Neural progenitor cell (in vitro differentiated cells): ENCODE results near the gene ADAMTS6. TPM values are rescaled to one million over a fixed set of nuclear protein-coding genes. Genes with fewer than 3 reads are reported as not detected.

Source experiments
- DNase-seq: peaks from one replicate; pipeline ENCODE4 v3.0.0-alpha.2; 2016; ENCODE audit warnings: low spot score
- H2AFZ ChIP-seq: fragments of 200-600 bp; sonication (generic); replicated peaks from 2 replicates; pipeline ENCODE4 v1.6.1; 2016; ENCODE audit warnings: antibody characterized with exemption
- H3F3A ChIP-seq: fragments of 200-600 bp; sonication (generic); 2 replicates; pipeline ENCODE4 v1.6.1; 2016; ENCODE audit warnings: antibody characterized with exemption, low read depth
- H3K27ac ChIP-seq: fragments of 200-600 bp; sonication (generic); 2 replicates; pipeline ENCODE4 v1.5.1; 2016; ENCODE audit warnings: mild to moderate bottlenecking
- H3K27me3 ChIP-seq: fragments of 200-600 bp; sonication (generic); 2 replicates; pipeline ENCODE4 v1.6.1; 2016; ENCODE audit warnings: mild to moderate bottlenecking, moderate library complexity
- H3K36me3 ChIP-seq: fragments of 200-600 bp; sonication (generic); 2 replicates; pipeline ENCODE4 v1.5.1; 2016
- H3K4me1 ChIP-seq: fragments of 200-600 bp; sonication (generic); 2 replicates; pipeline ENCODE4 v1.6.1; 2016; ENCODE audit warnings: mixed run types
- H3K4me2 ChIP-seq: fragments of 200-600 bp; sonication (generic); 2 replicates; pipeline ENCODE4 v1.6.1; 2016
- H3K4me3 ChIP-seq: fragments of 200-600 bp; sonication (generic); 2 replicates; pipeline ENCODE4 v1.5.1; 2016
- H3K79me2 ChIP-seq: fragments of 200-600 bp; sonication (generic); 2 replicates; pipeline ENCODE4 v1.6.1; 2016; ENCODE audit warnings: low read depth
- H3K9ac ChIP-seq: fragments of 200-600 bp; sonication (generic); 2 replicates; pipeline ENCODE4 v1.6.1; 2016
- H3K9me3 ChIP-seq: fragments of 200-600 bp; sonication (generic); 2 replicates; pipeline ENCODE4 v1.5.1; 2016; ENCODE audit warnings: low read depth
- H4K20me1 ChIP-seq: fragments of 200-600 bp; sonication (generic); 2 replicates; pipeline ENCODE4 v1.6.1; 2016; ENCODE audit warnings: low read depth
- H3K27ac Mint-ChIP-seq: 3 replicates; pipeline ENCODE4 v1.8.0; 2021; ENCODE audit warnings: mixed read lengths
- H3K27me3 Mint-ChIP-seq: 2 replicates; pipeline ENCODE4 v1.8.0; 2022; ENCODE audit warnings: low read depth, mild to moderate bottlenecking, inconsistent platforms, moderate library complexity, mixed read lengths; ENCODE audit not compliant: insufficient read depth
- H3K36me3 Mint-ChIP-seq: 3 replicates; pipeline ENCODE4 v1.8.0; 2021; ENCODE audit warnings: mixed read lengths
- H3K4me1 Mint-ChIP-seq: 3 replicates; pipeline ENCODE4 v1.8.0; 2021; ENCODE audit warnings: mixed read lengths
- H3K4me3 Mint-ChIP-seq: 3 replicates; pipeline ENCODE4 v1.8.0; 2021; ENCODE audit warnings: mild to moderate bottlenecking, moderate library complexity, mixed read lengths
- H3K9me3 Mint-ChIP-seq: 3 replicates; pipeline ENCODE4 v1.8.0; 2020; ENCODE audit warnings: mixed read lengths
- EZH2 ChIP-seq: fragments of 200-600 bp; sonication (generic); IDR thresholded peaks from 2 replicates; pipeline ENCODE4 v1.6.1; 2017; ENCODE audit warnings: antibody characterized with exemption, mild to moderate bottlenecking, moderate library complexity
- EZH2phosphoT487 ChIP-seq: fragments of 200-600 bp; sonication (generic); IDR thresholded peaks from 2 replicates; pipeline ENCODE4 v1.6.1; 2017; ENCODE audit warnings: antibody characterized with exemption
- total RNA-seq: library from RNA; depleted of rRNA; stranded (reverse); fragments of >200 nt; gene quantifications from 2 replicates; pipeline ENCODE4 v1.2.3, GENCODE V29; 2015; ENCODE audit warnings: low replicate concordance
- TF ChIP-seq, protein P1 (sequence below): fragments of 200-600 bp; sonication (generic); IDR thresholded peaks from 2 replicates; pipeline ENCODE4 v1.5.1; 2017; ENCODE audit warnings: antibody characterized with exemption, mild to moderate bottlenecking

ADAMTS6 gene
- total RNA-seq, 1 donor from 2014 or later: 14.3 TPM

DNA sequence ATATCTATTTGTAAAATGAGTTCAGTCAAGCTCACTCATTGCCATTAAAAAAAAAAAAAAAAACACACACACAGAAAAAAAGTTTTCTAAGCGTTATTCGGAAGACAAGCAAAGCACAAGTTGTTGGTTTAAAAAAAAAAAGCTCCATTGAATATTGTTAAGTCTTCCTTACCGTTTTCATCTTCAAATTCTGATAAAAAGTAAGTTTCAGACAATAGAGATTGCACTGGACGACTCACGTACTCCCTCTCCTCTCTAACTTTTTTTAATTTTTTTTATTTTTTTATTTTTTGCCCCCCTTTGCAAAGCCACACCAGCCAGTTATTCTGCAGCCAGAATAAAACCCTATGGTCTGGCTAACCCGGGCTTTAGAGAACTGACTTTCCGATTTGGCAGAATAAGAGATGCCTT is 544 bp downstream of the ADAMTS6 start:
- no peak overlapping the region for H3K4me3 Mint-ChIP-seq
- H3K4me1 Mint-ChIP-seq: peaks cover 18% of the 10 kb centered on the region
- Histone ChIP-seq H2AFZ (peak overlapping the region; percentile 88), H3K79me2 (no peaks in the 10 kb centered on the region), H3K9ac (no peak overlapping the region), H3K9me3 (no peaks in the 10 kb centered on the region), H3K4me1 (peaks cover 32% of the 10 kb centered on the region), H3F3A (peaks cover 22% of the 10 kb centered on the region), H3K27ac (peak overlapping the region; percentile 32), H4K20me1 (no peaks in the 10 kb centered on the region), H3K27me3 (peaks cover 12% of the 10 kb centered on the region), H3K36me3 (no peaks in the 10 kb centered on the region), H3K4me3 (peak overlapping the region; percentile 59), H3K4me2 (peak overlapping the region; percentile 97)
- H3K27ac Mint-ChIP-seq: peak overlapping the region; percentile 94
- peaks cover 4% of the 10 kb centered on the region for H3K27me3 Mint-ChIP-seq
- H3K9me3 Mint-ChIP-seq: no peaks in the 10 kb centered on the region
- TF ChIP-seq EZH2 (no peak), EZH2phosphoT487 (no peak)
- TF ChIP-seq, protein P1, sequence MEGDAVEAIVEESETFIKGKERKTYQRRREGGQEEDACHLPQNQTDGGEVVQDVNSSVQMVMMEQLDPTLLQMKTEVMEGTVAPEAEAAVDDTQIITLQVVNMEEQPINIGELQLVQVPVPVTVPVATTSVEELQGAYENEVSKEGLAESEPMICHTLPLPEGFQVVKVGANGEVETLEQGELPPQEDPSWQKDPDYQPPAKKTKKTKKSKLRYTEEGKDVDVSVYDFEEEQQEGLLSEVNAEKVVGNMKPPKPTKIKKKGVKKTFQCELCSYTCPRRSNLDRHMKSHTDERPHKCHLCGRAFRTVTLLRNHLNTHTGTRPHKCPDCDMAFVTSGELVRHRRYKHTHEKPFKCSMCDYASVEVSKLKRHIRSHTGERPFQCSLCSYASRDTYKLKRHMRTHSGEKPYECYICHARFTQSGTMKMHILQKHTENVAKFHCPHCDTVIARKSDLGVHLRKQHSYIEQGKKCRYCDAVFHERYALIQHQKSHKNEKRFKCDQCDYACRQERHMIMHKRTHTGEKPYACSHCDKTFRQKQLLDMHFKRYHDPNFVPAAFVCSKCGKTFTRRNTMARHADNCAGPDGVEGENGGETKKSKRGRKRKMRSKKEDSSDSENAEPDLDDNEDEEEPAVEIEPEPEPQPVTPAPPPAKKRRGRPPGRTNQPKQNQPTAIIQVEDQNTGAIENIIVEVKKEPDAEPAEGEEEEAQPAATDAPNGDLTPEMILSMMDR: no peak
- no peaks in the 10 kb centered on the region for H3K36me3 Mint-ChIP-seq
- peak; percentile 2 for DNase-seq

DNA sequence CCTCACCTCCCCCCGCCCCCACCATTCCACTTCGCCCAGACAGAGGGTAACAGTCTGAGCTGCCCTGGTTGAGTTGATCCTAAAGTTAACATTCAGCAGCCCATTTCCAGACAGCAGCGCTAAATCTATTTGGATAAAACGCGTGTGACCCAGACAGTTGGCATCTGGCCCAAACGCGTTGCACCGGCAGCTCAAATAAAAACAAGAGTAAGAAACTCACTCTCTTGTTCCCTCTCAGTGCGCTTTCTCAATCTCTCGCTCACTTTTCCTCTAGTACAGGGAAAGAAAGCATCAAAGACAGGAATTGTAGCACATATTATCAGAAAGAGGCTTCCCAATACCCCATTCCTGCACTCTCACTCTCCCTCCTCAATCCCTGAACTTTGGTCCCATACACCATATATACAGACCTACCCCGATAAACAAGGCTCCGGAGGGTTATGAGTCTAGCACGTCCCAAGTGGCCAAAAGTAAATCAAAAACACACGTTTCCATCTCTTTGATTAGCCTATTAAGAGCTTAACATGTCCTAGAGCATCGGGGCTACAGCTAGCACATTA is 1.3 kb downstream of the ADAMTS6 start:
- peak overlapping the region; percentile 88 for H2AFZ ChIP-seq
- H3K36me3 ChIP-seq: no peaks in the 10 kb centered on the region
- H3K4me1 ChIP-seq: peaks cover 32% of the 10 kb centered on the region
- H3K9ac ChIP-seq: peak overlapping the region; percentile 39
- H3K27me3 ChIP-seq: peaks cover 12% of the 10 kb centered on the region
- H3K4me2 ChIP-seq: peak overlapping the region; percentile 97
- no peak overlapping the region for H3K27ac ChIP-seq
- Mint-ChIP-seq H3K27me3 (peaks cover 4% of the 10 kb centered on the region), H3K4me3 (no peak overlapping the region), H3K27ac (no peak overlapping the region), H3K9me3 (no peaks in the 10 kb centered on the region), H3K4me1 (peaks cover 18% of the 10 kb centered on the region), H3K36me3 (no peaks in the 10 kb centered on the region)
- H3K9me3 ChIP-seq: no peaks in the 10 kb centered on the region
- peak; percentile 28 for DNase-seq
- H4K20me1 ChIP-seq: no peaks in the 10 kb centered on the region
- H3K4me3 ChIP-seq: peak overlapping the region; percentile 59
- TF ChIP-seq, protein P1: peak; percentile 5
- TF ChIP-seq EZH2phosphoT487 (no peak), EZH2 (peak; percentile 32)
- H3F3A ChIP-seq: peaks cover 22% of the 10 kb centered on the region
- no peaks in the 10 kb centered on the region for H3K79me2 ChIP-seq

DNA sequence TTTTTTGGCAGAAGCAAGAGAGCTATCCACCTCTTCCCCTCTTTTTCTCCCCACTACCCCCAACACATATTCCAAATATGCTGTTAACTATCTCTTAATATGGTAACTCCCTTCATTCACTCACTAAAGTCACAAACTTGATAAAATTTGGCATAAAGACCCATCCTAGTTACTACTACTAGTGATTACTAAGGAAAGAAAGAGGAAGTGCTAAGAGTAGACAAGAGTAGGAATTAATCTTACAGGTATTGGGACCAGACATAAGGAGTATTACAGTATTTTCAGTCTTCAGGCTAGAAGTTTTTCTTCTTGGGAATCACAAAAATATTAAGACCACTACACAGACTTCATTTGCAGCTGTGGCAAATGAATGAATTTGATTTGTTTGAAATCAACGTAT is 2.2 kb downstream of the ADAMTS6 start:
- H3K4me1 ChIP-seq: peaks cover 32% of the 10 kb centered on the region
- no peak for TF ChIP-seq EZH2phosphoT487
- no peak for TF ChIP-seq EZH2
- TF ChIP-seq, protein P1: no peak
- H3K4me3 ChIP-seq: peak overlapping the region; percentile 59
- Mint-ChIP-seq H3K9me3 (no peaks in the 10 kb centered on the region), H3K4me1 (peaks cover 18% of the 10 kb centered on the region), H3K27ac (no peak overlapping the region), H3K36me3 (no peaks in the 10 kb centered on the region), H3K4me3 (no peak overlapping the region), H3K27me3 (peaks cover 4% of the 10 kb centered on the region)
- peaks cover 22% of the 10 kb centered on the region for H3F3A ChIP-seq
- H3K27ac ChIP-seq: no peak overlapping the region
- no peaks in the 10 kb centered on the region for H3K79me2 ChIP-seq
- H2AFZ ChIP-seq: no peak overlapping the region
- H3K27me3 ChIP-seq: peaks cover 12% of the 10 kb centered on the region
- H3K4me2 ChIP-seq: peak overlapping the region; percentile 97
- H3K36me3 ChIP-seq: no peaks in the 10 kb centered on the region
- H3K9ac ChIP-seq: no peak overlapping the region
- no peaks in the 10 kb centered on the region for H3K9me3 ChIP-seq
- no peak for DNase-seq
- H4K20me1 ChIP-seq: no peaks in the 10 kb centered on the region
